PC-3 (cell line): ENCODE measurements around the gene LUC7L2.

Source experiments
- EZH2 ChIP-seq: fragments of 300-600 bp; sonication (generic); IDR thresholded peaks from one replicate; pipeline ENCODE4 v1.6.1; 2017; ENCODE audit warnings: antibody characterized with exemption, mild to moderate bottlenecking, low read length; ENCODE audit not compliant: unreplicated experiment
- EZH2phosphoT487 ChIP-seq: fragments of 300-600 bp; sonication (generic); IDR thresholded peaks from 2 replicates; pipeline ENCODE4 v1.6.1; 2018; ENCODE audit warnings: mild to moderate bottlenecking, antibody characterized with exemption, low read length, borderline replicate concordance
- TF ChIP-seq, protein P1 (sequence below): fragments of 300-600 bp; sonication (generic); conservative IDR thresholded peaks from 2 replicates; pipeline ENCODE4 v1.5.1; 2017; ENCODE audit warnings: antibody characterized with exemption, low read depth, mild to moderate bottlenecking, low read length

DNA sequence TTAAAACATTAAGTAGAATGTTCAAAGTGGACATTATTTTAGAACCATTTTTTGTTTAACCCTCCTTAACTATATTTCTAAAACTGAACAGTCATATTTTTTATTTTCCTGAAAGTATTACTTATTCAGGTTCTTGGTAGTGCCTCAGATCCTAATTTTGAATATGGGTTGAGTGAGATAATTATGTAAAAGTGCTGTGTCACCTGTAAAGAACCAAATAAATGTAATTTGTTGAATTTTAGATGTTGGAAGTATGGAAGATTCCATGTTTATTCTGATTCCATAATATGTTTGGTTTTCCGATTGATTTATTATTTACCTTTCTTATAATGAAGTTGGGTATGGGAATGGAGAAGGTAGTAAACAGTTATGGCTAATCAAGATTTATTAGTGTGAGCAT is 61.4 kb downstream of the LUC7L2 start:
- TF ChIP-seq, protein P1, sequence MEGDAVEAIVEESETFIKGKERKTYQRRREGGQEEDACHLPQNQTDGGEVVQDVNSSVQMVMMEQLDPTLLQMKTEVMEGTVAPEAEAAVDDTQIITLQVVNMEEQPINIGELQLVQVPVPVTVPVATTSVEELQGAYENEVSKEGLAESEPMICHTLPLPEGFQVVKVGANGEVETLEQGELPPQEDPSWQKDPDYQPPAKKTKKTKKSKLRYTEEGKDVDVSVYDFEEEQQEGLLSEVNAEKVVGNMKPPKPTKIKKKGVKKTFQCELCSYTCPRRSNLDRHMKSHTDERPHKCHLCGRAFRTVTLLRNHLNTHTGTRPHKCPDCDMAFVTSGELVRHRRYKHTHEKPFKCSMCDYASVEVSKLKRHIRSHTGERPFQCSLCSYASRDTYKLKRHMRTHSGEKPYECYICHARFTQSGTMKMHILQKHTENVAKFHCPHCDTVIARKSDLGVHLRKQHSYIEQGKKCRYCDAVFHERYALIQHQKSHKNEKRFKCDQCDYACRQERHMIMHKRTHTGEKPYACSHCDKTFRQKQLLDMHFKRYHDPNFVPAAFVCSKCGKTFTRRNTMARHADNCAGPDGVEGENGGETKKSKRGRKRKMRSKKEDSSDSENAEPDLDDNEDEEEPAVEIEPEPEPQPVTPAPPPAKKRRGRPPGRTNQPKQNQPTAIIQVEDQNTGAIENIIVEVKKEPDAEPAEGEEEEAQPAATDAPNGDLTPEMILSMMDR = no peak
- TF ChIP-seq EZH2phosphoT487 = no peak
- TF ChIP-seq EZH2 = no peak
